Dendritic cell treated with granulocyte-macrophage colony-stimulating factor and Interleukin-4, amounts not matched to agents 40 ng/mL and 50 ng/mL, for 4 days (primary cell): ENCODE results near the gene EFEMP1.
"Not testable (repeated sequence)": the region's sequence is repeated elsewhere in the genome, so short reads cannot be mapped to it uniquely, and the experiment has no call there.

Experiments used
- H3K27ac Mint-ChIP-seq: one replicate; pipeline ENCODE4 v1.8.0; 2022; ENCODE audit warnings: mild to moderate bottlenecking, mixed read lengths
- H3K27me3 Mint-ChIP-seq: one replicate; pipeline ENCODE4 v1.8.0; 2022; ENCODE audit warnings: mild to moderate bottlenecking, mixed read lengths
- H3K36me3 Mint-ChIP-seq: one replicate; pipeline ENCODE4 v1.8.0; 2022; ENCODE audit warnings: low read depth, mixed read lengths
- H3K4me1 Mint-ChIP-seq: one replicate; pipeline ENCODE4 v1.8.0; 2022; ENCODE audit warnings: low read depth, mixed read lengths
- H3K4me3 Mint-ChIP-seq: one replicate; pipeline ENCODE4 v1.8.0; 2022; ENCODE audit warnings: mild to moderate bottlenecking, moderate library complexity, mixed read lengths
- H3K9me3 Mint-ChIP-seq: one replicate; pipeline ENCODE4 v1.8.0; 2022; ENCODE audit warnings: mixed read lengths
- intact Hi-C: fragments of 100-400 bp; cut with micrococcal nuclease; formaldehyde crosslinking; loops from one replicate; pipeline ENCODE4 v1.15.0; 2022

EFEMP1 gene

GRCh38 chr2:55831671-55832410 lies 91.7 kb downstream of the EFEMP1 start:
- H3K4me3 Mint-ChIP-seq, H3K36me3 Mint-ChIP-seq, intact Hi-C loops, H3K27ac Mint-ChIP-seq, H3K27me3 Mint-ChIP-seq, H3K4me1 Mint-ChIP-seq, H3K9me3 Mint-ChIP-seq: not testable (repeated sequence)

DNA sequence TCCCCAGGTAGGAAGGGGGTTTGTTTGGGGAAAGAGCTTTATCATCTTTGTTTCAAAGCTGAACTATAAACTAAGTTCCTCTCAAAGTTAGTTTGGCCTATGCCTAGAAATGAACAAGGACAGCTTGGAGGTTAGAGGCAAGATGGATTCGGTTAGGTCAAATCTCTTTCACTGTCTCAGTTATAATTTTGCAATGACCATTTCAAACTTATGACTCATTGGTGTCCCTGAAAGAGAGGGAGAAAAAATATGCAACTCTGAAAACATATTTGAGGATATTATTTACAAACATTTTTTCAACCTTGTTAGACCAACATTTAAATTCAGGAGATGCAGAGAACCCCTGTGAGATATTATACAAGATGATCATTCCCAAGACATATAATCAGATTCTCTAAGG lies 95.7 kb downstream of the EFEMP1 start:
- Mint-ChIP-seq H3K27ac (no peak overlapping the region), H3K4me3 (no peak overlapping the region), H3K9me3 (peaks cover 9% of the 10 kb centered on the region), H3K4me1 (no peaks in the 10 kb centered on the region), H3K36me3 (no peaks in the 10 kb centered on the region), H3K27me3 (peaks cover 5% of the 10 kb centered on the region)
- intact Hi-C loops, result no loop called here

DNA sequence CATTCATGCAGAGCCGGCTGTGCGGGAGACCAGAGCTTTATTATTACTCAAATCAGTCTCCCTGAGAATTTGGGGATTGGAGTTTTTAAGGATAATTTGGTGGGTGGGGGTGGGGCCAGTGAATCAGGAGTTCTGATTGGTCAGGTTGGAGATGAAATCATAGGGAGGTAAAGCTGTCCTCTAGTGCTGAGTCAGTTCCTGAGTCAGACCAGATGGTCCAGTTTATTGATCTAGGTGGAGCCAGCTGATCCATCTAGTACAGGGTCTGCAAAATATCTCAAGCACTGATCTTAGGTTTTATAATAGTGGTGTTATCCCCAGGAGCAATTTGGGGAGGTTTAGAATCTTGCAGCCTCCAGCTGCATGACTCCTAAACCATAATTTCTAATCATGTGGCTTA lies 96.2 kb downstream of the EFEMP1 start:
- H3K4me1 Mint-ChIP-seq, H3K4me3 Mint-ChIP-seq: not testable (repeated sequence)

GRCh38 chr2:55826246-55826645 lies 97.3 kb downstream of the EFEMP1 start:
- intact Hi-C loops, result no loop called here
- Mint-ChIP-seq H3K9me3 (peaks cover 9% of the 10 kb centered on the region), H3K4me3 (no peak overlapping the region), H3K27ac (no peak overlapping the region), H3K36me3 (no peaks in the 10 kb centered on the region), H3K27me3 (peaks cover 5% of the 10 kb centered on the region), H3K4me1 (no peaks in the 10 kb centered on the region)

More for the DNA sequence above, 96.2 kb downstream of the EFEMP1 start:
- H3K27ac Mint-ChIP-seq, H3K27me3 Mint-ChIP-seq, H3K36me3 Mint-ChIP-seq, intact Hi-C loops, H3K9me3 Mint-ChIP-seq: not testable (repeated sequence)

DNA sequence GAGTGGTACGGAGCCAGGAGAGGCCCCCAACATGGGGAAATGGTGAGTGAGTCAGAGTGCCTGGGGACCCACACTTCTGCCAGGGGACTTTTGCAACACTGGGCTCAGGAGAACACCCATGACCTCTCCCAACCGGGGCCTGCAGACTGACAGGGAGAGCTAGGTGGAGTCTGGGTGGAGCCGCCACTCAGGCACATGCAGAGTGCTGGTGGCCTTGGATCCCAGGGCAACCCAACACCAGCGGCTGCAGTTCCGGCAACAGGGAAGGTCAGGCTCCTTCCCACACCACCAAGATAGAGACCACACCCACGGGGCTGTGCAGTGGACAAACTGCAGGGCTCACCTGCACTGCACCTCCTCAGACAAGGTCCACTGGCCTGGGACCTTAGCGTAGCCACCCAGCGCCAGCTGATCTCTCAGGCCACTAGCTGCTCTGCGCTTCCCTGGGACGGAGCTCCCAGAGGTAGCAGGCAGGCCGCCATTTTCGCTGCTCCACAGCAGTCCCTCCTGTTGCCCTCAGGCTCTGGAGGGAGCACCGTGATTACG lies 99.0 kb downstream of the EFEMP1 start:
- no peak overlapping the region for H3K27ac Mint-ChIP-seq
- intact Hi-C loops, result no loop called here
- H3K36me3 Mint-ChIP-seq, result no peaks in the 10 kb centered on the region
- peaks cover 9% of the 10 kb centered on the region for H3K9me3 Mint-ChIP-seq
- H3K27me3 Mint-ChIP-seq, result peaks cover 1% of the 10 kb centered on the region
- no peak overlapping the region for H3K4me3 Mint-ChIP-seq
- H3K4me1 Mint-ChIP-seq, result no peaks in the 10 kb centered on the region
